Skin of body (tissue), 2 donors: ENCODE results near the gene PROK1. TPM values are rescaled to one million over a fixed set of nuclear protein-coding genes. Genes with fewer than 3 reads are reported as not detected.

ENCODE experiments used
- DNase-seq: peaks from one replicate; lab custom pipeline; 2025; lab: John Stamatoyannopoulos, UW
- total RNA-seq: library from RNA; depleted of rRNA; stranded (reverse); fragments of >200 nt; gene quantifications from one replicate; pipeline ENCODE4 v1.2.3, GENCODE V29; 2014

PROK1 gene
- total RNA-seq, 1 donor from 2014 or later, result not detected

- DNase-seq, result no peak
Observed at GRCh38 chr1:110465038-110465813, 14.3 kb downstream of the PROK1 start.

- DNase-seq, result no peak
Observed at GRCh38 chr1:110465814-110466380, 14.9 kb downstream of the PROK1 start.

- no peak for DNase-seq
Observed at GRCh38 chr1:110466646-110467280, 15.8 kb downstream of the PROK1 start.

DNA sequence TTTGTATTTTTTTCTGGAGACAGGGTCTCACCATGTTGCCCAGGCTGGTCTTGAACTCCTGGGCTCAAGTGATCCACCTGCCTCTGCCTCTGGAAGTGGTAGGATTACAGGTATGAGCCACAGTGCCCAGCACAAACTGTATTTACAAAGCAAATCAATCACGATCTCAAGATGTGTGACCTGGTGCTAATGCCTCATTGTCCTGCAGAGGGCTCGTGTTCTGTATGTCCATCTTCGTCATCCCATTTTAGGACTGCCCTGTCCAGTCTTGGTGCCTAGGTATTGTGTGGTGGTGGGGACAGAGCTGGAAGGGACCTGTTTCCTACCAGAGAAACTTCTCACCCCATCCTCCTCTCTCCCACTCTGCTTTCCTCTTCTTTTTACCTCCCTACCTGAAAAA lies 20.2 kb downstream of the PROK1 start:
- no peak for DNase-seq

- no peak for DNase-seq
Observed at GRCh38 chr1:110472546-110472945, 21.6 kb downstream of the PROK1 start.

GRCh38 chr1:110474444-110474843 lies 23.5 kb downstream of the PROK1 start:
- no peak for DNase-seq

GRCh38 chr1:110475362-110476027 lies 24.5 kb downstream of the PROK1 start:
- DNase-seq, result no peak

DNA sequence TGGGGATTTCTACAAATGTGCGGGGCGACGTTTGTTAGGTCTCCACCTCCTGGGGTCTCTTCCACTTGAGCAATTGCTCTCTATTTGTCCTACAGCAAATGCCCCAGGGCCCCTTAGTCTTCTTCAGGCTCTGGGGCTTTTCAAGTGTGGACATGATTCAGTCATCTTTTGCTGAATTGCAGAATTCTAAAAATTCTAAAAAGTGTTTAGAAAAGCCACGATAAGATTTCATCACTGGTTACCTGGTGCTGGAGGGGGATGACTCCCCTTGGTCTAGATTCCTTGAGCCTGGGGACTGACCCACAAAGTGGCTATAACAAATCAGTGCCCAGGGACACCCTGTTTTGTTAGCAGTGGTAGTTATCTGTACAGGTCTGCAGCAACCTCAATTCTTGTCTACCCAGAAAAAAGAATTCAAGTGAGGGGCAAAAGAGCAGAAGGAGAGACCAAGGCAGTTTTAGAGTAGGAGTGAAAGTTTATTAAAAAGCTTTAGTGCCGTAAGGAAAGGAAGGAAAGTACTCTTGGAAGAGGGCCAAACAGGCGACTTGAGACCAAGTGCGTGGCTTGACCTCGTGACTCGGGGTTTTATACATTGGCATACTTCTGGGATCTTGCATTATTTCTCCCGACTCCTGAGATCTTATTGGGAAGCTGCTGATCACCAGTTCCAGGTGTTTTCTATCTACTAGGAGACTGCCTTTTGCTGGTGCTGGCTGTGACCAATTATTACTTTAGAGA lies 25.2 kb downstream of the PROK1 start:
- no peak for DNase-seq

DNA sequence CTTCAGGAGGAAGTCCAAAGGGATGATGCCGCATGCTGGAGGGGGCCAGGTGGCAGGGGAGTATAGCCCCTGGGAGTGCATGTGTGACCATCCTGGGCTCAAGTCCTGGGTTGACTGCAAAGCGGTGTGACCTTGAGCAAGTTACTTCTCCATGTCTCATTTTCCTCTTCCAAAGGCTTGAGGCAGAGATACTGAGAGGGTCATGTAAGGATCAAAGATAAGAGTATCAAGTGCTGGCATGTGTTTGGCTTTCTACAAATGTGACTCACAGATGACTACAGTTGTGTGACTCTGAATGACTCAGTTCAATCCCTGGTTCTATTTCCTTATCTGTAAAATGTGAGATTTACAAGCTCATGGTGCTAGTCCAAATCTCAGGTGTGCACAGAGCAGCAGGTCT lies 26.1 kb downstream of the PROK1 start:
- no peak for DNase-seq

GRCh38 chr1:110477445-110477957 lies 26.6 kb downstream of the PROK1 start:
- DNase-seq, result no peak

- no peak for DNase-seq
Observed at GRCh38 chr1:110477967-110478640, 27.2 kb downstream of the PROK1 start.

DNA sequence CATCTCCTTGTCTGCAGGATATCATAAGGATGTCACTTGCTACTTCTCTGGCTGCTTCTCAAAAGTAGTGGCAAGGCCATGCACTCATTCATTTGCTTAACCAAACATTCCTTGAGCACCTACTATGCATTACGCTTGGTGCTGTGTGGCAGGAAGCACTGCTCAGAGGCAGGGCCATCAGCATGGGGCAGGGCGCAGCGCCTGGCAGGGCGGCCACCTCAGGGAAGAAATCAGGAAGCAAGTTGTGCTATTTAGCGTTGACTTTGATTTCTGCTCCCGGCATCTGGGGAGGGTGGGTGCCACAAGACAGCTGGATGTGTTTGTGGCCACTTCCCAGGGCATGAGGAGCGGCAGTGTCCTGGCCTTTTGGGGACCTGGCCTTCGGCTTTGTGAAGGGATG lies 27.9 kb downstream of the PROK1 start:
- no peak for DNase-seq

DNA sequence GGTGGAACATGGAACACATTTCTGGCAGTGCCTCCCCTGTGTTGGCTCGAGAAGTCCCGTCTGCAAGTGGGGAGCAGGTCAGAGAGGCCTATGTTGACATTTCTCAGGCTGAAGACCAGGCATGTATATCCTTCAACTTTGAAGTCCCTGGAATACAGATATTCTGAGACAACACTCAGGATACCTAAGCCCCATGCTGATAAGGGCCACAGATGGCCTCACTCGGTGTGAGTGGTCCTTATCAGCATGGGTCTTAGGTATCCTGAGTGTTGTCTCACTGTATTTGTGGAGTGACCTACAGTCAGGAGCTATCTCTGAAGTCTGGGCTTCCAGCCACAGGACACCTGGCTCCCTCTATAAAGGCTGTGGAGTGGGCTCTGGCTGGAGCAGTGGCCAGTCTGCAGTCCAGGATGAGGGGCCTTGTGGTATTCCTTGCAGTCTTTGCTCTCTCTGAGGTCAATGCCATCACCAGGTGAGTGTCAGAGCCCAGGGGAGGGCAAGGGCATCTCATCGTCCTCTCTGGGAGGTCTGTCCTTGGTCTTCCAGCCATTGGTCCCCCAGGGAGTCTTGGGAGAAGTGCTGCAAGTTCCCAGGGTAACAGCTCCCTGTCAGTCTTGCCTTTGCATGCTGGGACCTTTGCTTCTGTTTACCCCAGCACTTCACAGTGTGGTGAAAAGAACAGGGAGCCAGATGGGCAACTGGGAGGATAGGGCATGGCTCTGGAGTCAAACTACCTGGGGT lies 29.6 kb downstream of the PROK1 start:
- DNase-seq, result no peak

DNA sequence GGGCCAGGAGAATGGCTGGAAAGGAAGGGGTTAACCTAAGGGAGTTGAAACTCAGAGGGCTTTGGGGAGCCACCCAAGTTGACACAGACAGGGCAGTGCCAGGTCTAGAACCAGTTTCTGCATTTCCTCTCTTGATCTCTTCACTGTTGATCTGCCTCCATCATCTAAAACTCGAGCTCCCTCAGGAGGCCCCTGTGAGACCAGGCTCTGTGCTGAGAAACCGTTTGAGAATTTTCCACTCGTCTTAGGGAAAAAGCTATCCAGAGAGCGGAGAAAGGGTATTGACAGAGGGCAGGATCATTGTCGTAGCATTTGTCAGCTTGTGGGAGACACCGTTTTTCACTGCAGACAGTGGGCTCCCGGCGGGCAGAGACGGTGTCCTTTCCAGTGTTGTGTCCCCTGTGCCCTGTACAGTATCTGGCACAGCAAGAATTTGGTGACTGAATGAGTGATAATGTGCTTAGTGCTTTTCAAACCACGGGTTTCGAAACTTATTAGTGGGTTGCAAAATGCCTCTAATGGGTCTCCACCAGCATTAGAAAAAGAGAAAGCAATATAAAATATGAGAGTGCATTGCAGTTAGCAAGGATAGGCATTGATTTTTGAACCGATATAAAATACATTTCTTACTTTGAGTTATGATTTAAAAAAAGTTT lies 31.1 kb downstream of the PROK1 start:
- DNase-seq, result no peak

DNA sequence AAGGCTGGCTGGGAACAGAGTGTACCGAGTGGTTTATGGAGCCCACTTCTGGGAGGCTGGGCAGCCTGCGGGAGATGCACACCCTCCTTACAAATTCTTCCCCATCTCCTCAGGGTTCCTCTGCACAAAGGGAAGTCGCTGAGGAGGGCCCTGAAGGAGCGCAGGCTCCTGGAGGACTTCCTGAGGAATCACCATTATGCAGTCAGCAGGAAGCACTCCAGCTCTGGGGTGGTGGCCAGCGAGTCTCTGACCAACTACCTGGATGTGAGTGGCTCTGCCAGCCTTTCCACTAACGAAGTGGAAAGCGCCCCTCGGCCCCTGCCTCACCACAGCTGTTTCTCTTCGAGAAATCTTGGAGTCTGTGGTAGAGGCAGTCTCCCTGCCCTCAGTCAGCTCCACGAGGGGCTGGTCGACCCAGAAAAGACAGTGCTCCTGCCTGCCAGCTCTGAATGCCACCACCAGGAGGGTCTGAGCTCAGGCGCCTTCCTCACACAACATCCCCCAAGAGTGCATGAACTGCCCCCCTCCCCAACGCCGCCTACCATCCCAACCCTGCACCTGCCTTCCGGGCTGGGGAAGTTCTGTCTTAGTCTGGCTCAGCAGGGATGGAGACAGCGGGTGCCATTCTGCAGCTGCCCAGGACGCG lies 31.8 kb downstream of the PROK1 start:
- DNase-seq, result no peak

DNA sequence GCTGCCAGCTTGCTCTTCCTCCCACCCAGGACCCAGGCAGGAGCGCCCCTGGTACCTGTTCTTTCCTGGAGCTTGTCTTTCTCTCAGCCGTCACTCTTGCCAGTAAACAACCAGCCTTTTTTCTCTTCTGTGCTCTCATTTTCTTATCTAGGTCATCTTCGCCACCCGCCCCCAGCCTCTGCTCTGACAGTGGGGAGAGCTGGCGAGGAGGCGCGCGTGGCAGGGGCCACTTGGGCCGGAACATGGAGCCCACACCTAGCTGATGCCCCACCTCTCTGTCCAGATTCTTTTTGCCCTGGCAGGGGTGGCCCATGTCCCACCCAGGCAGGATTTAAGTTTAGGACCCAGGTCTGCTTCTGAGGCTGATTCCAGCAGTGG lies 32.3 kb downstream of the PROK1 start:
- no peak for DNase-seq

DNA sequence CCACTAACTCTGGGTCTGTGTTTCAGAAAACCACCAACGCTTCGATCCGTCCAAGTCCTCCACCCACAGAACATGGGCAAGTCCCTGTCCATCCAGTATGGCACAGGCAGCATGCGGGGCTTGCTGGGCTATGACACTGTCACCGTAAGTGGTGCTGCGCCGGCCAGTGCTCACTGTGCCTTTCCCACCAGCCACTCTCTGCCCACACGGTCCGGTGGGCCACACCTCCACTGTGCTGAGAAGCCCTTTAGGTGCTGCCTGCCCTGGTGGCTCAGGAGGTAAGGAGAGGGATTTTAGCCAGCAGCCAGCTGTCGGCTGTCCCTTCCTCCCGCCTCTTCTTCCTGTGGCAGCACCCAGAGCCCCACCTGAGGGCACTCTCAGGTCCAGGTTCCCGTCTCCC lies 33.9 kb downstream of the PROK1 start:
- DNase-seq, result no peak

DNA sequence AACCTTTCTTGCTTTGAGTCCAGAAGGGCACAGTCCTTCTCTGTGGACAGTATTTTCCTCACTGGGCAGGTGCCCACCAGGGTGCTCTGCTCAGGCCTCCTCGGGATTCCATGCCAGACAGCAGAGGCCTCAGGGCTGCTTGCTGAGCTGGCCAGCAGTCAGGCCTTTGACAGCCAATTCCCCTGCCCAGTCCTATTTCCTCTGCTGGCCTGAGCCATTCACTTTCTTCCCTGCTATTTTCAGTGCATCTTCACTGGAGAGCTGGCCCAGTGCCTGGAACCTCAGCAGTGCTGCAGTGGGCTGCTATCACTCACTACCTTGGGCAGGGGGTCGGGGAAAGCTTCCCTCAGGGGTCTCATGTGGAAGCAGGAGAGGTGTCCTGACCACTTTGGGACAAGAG lies 34.8 kb downstream of the PROK1 start:
- DNase-seq, result no peak

GRCh38 chr1:110487726-110488125 lies 36.8 kb downstream of the PROK1 start:
- no peak for DNase-seq
